ENCODE data around the gene TIMM9.
"Not testable (repeated sequence)": the region's sequence is repeated elsewhere in the genome, so short reads cannot be mapped to it uniquely, and the experiment has no call there.

The TIMM9 gene, protein sequence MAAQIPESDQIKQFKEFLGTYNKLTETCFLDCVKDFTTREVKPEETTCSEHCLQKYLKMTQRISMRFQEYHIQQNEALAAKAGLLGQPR

GRCh38 chr14:58427281-58428117 lies at the start of gene TIMM9, which contains the start of gene KIAA0586:
Gene TIMM9, minus strand, starts transcription at chr14:58427531. Its CDS starts 15,586 bp downstream, at chr14:58411945.
Gene KIAA0586, plus strand, starts transcription at chr14:58427719. Its CDS starts 546 bp downstream, at chr14:58428265.
- in situ Hi-C loops (cut with MboI; ENCODE audit: low sequenced_read_pairs) = no loop called here

- in situ Hi-C loops (cut with MboI; ENCODE audit: low sequenced_read_pairs) = no loop called here
These were observed 49.0 kb upstream of the TIMM9 start for GRCh38 chr14:58476320-58476719.

- in situ Hi-C loops (cut with MboI; ENCODE audit: low sequenced_read_pairs) = no loop called here
These were observed 42.0 kb upstream of the TIMM9 start for GRCh38 chr14:58469309-58469708.

DNA sequence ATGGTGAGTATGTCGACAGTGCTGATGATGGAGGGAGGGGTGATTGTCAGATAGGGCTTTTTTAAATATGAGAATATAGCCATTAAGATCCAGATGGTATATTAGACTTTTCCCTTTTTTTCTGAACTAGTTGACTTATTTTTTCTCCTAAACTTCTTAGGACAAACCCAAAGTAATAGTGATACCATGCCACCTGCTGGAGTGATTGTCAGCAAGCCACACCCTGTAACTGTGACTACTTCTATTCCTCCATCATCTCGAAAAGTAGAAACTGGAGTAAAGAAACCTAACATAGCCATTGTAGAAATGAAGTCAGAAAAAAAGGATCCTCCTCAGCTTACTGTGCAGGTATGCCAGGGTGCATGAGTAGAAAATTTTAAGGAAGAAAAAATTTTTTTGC lies 40.2 kb upstream of the TIMM9 start:
- in situ Hi-C loops (cut with MboI; ENCODE audit: low sequenced_read_pairs) = no loop called here

GRCh38 chr14:58466459-58466858 lies 39.1 kb upstream of the TIMM9 start:
- in situ Hi-C loops (cut with MboI; ENCODE audit: low sequenced_read_pairs) = no loop called here

GRCh38 chr14:58465421-58465820 lies 38.1 kb upstream of the TIMM9 start:
- in situ Hi-C loops (cut with MboI; ENCODE audit: low sequenced_read_pairs) = no loop called here

GRCh38 chr14:58464652-58465051 lies 37.3 kb upstream of the TIMM9 start:
- in situ Hi-C loops (cut with MboI; ENCODE audit: low sequenced_read_pairs) = no loop called here

- in situ Hi-C loops (cut with MboI; ENCODE audit: low sequenced_read_pairs) = no loop called here
These were observed 35.8 kb upstream of the TIMM9 start for GRCh38 chr14:58463147-58463546.

- in situ Hi-C loops (cut with MboI; ENCODE audit: low sequenced_read_pairs) = no loop called here
These were observed 33.4 kb upstream of the TIMM9 start for GRCh38 chr14:58460772-58461171.

DNA sequence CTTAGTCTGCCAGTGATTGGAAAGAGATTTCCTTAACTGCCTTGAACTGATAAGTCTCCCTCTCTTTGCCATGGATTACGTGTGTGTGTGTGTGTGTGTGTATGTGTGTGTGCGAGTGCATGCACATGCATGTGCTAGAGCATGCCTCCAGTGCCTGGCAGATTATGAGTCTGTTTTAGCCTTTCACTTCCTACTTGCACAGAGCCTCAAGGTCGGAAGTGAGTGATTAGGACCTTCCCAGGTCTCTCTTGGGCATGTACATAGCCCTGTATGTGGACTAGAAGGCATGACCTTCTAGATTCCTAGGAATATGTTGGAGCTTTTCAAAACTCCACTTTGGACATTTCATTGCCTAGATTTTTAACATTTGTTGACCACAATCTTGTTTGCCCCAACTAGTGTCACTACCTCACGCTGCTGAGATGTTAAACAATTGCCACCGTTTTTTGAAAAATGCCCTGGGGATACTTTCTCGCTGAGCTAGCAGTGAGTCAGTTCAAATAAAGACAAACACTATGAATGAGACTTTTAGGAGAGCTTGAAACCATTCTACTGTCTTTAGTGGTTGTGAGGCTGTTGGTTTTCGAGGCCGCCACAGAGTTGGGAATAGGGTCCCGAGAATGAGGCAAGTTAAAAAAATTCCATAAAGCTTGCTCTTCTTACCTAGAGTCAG lies 28.4 kb upstream of the TIMM9 start:
- in situ Hi-C loops (cut with MboI; ENCODE audit: low sequenced_read_pairs) = no loop called here

GRCh38 chr14:58444627-58445026 lies 17.3 kb upstream of the TIMM9 start:
- in situ Hi-C loops (cut with MboI; ENCODE audit: low sequenced_read_pairs) = no loop called here

- in situ Hi-C loops (cut with MboI; ENCODE audit: low sequenced_read_pairs) = no loop called here
These were observed 12.1 kb upstream of the TIMM9 start for GRCh38 chr14:58439476-58439875.

DNA sequence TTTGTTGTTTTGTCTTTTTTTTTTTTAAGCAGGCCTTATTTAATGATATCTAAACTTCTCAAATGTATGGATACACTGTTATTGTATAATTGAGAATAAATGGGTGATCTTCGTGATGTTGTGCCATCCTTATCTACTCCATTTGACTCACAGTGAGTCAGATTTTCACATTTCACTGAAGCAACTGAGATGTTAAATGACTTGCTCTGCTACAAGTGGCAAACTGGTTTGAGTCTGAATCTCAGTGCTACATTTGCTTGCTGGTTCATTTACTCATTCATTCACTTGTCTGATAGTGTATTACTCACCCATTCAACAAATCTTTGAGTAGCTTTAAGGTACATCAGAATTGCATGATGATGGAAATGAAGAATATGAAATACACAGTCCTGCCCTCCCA lies 2.8 kb upstream of the TIMM9 start:
- in situ Hi-C loops (cut with MboI; ENCODE audit: low sequenced_read_pairs) = no loop called here

DNA sequence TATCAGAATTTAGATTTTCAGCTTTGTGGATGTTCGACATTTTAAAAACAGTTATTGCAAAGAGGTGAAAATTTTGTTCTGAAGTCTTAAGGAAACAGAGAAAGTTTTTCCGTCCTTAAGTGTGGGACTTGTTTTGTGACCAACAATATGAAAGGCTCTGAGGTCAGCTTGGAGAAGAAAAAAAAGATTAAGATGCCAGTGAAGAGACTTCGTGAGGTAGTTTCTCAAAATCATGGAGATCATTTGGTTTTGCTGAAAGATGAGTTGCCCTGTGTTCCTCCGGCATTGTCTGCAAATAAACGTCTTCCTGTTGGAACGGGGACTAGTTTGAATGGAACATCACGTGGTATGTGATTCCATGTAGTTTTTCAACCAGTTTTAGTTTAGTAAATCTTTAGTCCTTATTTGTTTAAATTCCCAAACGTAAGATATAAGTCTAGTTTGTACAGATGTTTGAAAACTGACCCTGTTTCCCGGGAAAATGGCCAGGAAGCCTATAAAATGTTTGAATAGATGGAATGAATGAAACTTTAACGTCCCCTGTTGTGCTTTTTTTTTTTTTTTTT lies 870 bp upstream of the TIMM9 start:
- in situ Hi-C loops (cut with MboI; ENCODE audit: low sequenced_read_pairs) = no loop called here

DNA sequence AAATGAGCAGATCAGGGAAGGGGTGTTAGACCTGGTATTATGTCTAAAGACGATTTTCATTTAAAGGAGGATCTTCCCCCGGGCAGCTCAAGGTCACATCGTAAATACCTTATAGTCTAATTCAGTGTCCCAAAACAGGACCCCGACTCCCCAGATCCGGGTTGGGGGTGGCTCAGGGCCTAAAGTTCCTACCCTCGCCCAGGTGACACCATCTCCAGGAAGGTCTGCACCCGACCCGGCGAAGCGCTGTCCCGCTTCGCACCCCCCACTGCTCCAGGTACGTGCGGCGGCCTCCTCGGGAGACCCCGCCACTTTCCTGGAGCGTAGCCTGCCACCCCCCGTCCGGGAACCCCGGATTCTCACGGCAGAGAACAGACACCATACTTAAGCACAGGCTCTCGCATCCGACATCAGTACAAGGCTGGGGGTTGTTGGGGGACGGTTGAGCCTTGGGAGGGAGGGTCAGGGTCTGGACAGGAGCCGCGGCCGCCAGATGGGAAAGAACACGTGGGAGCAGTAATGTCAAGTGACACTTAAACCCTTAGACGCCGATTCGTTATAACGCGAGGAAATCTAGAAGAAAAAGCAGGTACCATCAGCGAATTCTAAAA lies 556 bp downstream of the TIMM9 start:
- in situ Hi-C loops (cut with MboI; ENCODE audit: low sequenced_read_pairs) = no loop called here

GRCh38 chr14:58416934-58417333 lies 10.4 kb downstream of the TIMM9 start:
- in situ Hi-C loops (cut with MboI; ENCODE audit: low sequenced_read_pairs) = not testable (repeated sequence)

DNA sequence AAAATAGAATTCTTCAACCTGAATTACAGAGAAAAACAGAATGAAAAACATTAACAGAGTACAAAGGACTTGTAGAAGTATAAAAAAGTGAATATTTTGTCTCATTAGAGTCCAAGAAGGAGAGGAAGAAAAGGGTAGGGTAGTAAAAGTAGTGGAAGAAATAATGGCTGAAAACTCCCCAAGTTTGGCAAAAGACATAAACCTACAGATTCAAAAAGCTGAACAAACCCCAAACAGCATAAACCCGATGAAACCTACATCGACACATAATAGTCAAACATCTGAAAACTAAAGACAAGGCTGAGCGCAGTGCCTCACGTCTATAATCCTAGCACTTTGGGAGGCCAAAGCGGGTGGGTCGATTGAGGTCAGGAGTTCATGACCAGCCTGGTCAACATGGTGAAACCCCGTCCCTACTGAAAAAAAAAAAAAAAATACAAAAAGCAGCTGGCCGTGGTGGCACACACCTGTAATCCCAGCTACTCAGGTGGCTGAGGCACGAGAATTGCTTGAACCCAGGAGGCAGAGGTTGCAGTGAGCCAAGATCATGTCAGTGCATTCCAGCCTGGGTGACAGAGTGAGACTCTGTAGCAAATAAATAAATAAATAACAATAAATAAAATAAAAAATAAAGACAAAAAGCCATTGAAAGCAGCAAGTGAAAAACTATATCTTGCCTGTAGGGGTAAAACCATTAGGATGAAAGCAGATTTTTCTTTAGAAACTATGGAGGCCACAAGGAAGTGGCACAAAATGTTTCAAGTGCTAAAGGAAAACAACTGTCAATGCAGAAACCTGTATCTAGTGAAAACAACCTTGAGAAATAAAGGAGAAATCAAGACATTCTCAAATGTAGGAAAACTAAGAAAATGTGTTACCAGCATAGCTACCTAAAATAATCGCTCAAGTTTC lies 11.4 kb downstream of the TIMM9 start:
- in situ Hi-C loops (cut with MboI; ENCODE audit: low sequenced_read_pairs) = no loop called here

GRCh38 chr14:58414845-58415244 lies 12.5 kb downstream of the TIMM9 start:
- in situ Hi-C loops (cut with MboI; ENCODE audit: low sequenced_read_pairs) = no loop called here

- in situ Hi-C loops (cut with MboI; ENCODE audit: low sequenced_read_pairs) = no loop called here
These were observed 18.6 kb downstream of the TIMM9 start for GRCh38 chr14:58408681-58409215.

- in situ Hi-C loops (cut with MboI; ENCODE audit: low sequenced_read_pairs) = no loop called here
These were observed 25.7 kb downstream of the TIMM9 start for GRCh38 chr14:58401587-58401986.

Data from HL-60/S4 treated with retinoic acid at 250 ng/mL for 4 days and 3 days (cell line).